ENCODE results near the gene GALNT9. TPM values are rescaled to one million over a fixed set of nuclear protein-coding genes. Genes with fewer than 3 reads are reported as not detected.
A peak's percentile ranks its signal among the peaks of the same experiment; 100 is the strongest.
"Not testable (repeated sequence)": the region's sequence is repeated elsewhere in the genome, so short reads cannot be mapped to it uniquely, and the experiment has no call there.

GALNT9 gene
- total RNA-seq, 2 experiments from 2014 or later: 0.86 to 1.2 TPM

- peaks cover 10% of the 10 kb centered on the region for H3K9me3 Mint-ChIP-seq
These were observed 131.6 kb downstream of the GALNT9 start for GRCh38 chr12:132197581-132198354.

GRCh38 chr12:132196873-132197390 is 132.5 kb downstream of the GALNT9 start:
- CTCF ChIA-PET: interaction anchor here (0.5 kb wide), 1 partner anchor 750 kb away, joined by 3 read pairs; no protein-coding TSS in a partner anchor
- H3K27ac Mint-ChIP-seq: no peak overlapping the region
- H3K4me1 Mint-ChIP-seq (ENCODE audit: low read depth): no peaks in the 10 kb centered on the region
- intact Hi-C loops (cut with micrococcal nuclease): no loop called here
- no peak for DNase-seq
- H3K9me3 Mint-ChIP-seq: peaks cover 10% of the 10 kb centered on the region
- no peak overlapping the region for H3K4me3 Mint-ChIP-seq
- H3K27me3 Mint-ChIP-seq (ENCODE audit: low read depth): no peaks in the 10 kb centered on the region
- peaks cover 4% of the 10 kb centered on the region for H3K36me3 Mint-ChIP-seq (ENCODE audit: low read depth)

More at GRCh38 chr12:132197581-132198354, 131.6 kb downstream of the GALNT9 start:
- Mint-ChIP-seq H3K27me3 (ENCODE audit: low read depth) (peaks cover 2% of the 10 kb centered on the region), H3K27ac (no peak overlapping the region), H3K4me3 (no peak overlapping the region), H3K4me1 (ENCODE audit: low read depth) (no peaks in the 10 kb centered on the region), H3K36me3 (ENCODE audit: low read depth) (peaks cover 4% of the 10 kb centered on the region)
- intact Hi-C loops (cut with micrococcal nuclease): no loop called here
- no peak for DNase-seq
- CTCF ChIA-PET: interaction anchor here (0.5 kb wide), 1 partner anchor 750 kb away, joined by 3 read pairs; no protein-coding TSS in a partner anchor

GRCh38 chr12:132196038-132196872 is 133.1 kb downstream of the GALNT9 start:
- CTCF ChIA-PET: no interaction called here

GRCh38 chr12:132195242-132195641 is 134.1 kb downstream of the GALNT9 start:
- H3K4me1 Mint-ChIP-seq (ENCODE audit: low read depth); DNase-seq; H3K4me3 Mint-ChIP-seq; intact Hi-C loops (cut with micrococcal nuclease); H3K36me3 Mint-ChIP-seq (ENCODE audit: low read depth); CTCF ChIA-PET; H3K27ac Mint-ChIP-seq; H3K27me3 Mint-ChIP-seq (ENCODE audit: low read depth): not testable (repeated sequence)
- H3K9me3 Mint-ChIP-seq: peaks cover 10% of the 10 kb centered on the region

More at GRCh38 chr12:132196038-132196872, 133.1 kb downstream of the GALNT9 start:
- no peak for DNase-seq
- Mint-ChIP-seq H3K9me3 (peaks cover 10% of the 10 kb centered on the region), H3K4me1 (ENCODE audit: low read depth) (no peaks in the 10 kb centered on the region), H3K36me3 (ENCODE audit: low read depth) (peaks cover 4% of the 10 kb centered on the region), H3K27ac (no peak overlapping the region), H3K27me3 (ENCODE audit: low read depth) (no peaks in the 10 kb centered on the region), H3K4me3 (no peak overlapping the region)
- intact Hi-C loops (cut with micrococcal nuclease): no loop called here

- Mint-ChIP-seq H3K4me3 (no peak overlapping the region), H3K27me3 (ENCODE audit: low read depth) (no peaks in the 10 kb centered on the region), H3K4me1 (ENCODE audit: low read depth) (peaks cover 5% of the 10 kb centered on the region), H3K27ac (no peak overlapping the region), H3K9me3 (peaks cover 10% of the 10 kb centered on the region), H3K36me3 (ENCODE audit: low read depth) (peaks cover 4% of the 10 kb centered on the region)
- DNase-seq: no peak
- intact Hi-C loops (cut with micrococcal nuclease): no loop called here
- CTCF ChIA-PET: interaction anchor here (0.6 kb wide), 1 partner anchor 10 kb away, joined by 4 read pairs; no protein-coding TSS in a partner anchor
These were observed 134.8 kb downstream of the GALNT9 start for GRCh38 chr12:132194556-132194955.

- DNase-seq: peak; percentile 36
- H3K4me3 Mint-ChIP-seq: no peak overlapping the region
- no peaks in the 10 kb centered on the region for H3K27me3 Mint-ChIP-seq (ENCODE audit: low read depth)
- CTCF ChIA-PET: interaction anchor here (0.6 kb wide), 1 partner anchor 10 kb away, joined by 4 read pairs; no protein-coding TSS in a partner anchor
- H3K9me3 Mint-ChIP-seq: peaks cover 10% of the 10 kb centered on the region
- H3K27ac Mint-ChIP-seq: no peak overlapping the region
- intact Hi-C loops (cut with micrococcal nuclease): no loop called here
- peaks cover 9% of the 10 kb centered on the region for H3K4me1 Mint-ChIP-seq (ENCODE audit: low read depth)
- H3K36me3 Mint-ChIP-seq (ENCODE audit: low read depth): peaks cover 4% of the 10 kb centered on the region
These were observed 135.3 kb downstream of the GALNT9 start for GRCh38 chr12:132194056-132194455.

GRCh38 chr12:132191715-132192553 is 137.5 kb downstream of the GALNT9 start:
- Mint-ChIP-seq H3K27me3 (ENCODE audit: low read depth) (no peaks in the 10 kb centered on the region), H3K9me3 (peaks cover 12% of the 10 kb centered on the region), H3K4me3 (no peak overlapping the region), H3K36me3 (ENCODE audit: low read depth) (peaks cover 6% of the 10 kb centered on the region), H3K4me1 (ENCODE audit: low read depth) (peaks cover 17% of the 10 kb centered on the region), H3K27ac (no peak overlapping the region)
- intact Hi-C loops (cut with micrococcal nuclease): no loop called here
- CTCF ChIA-PET: no interaction called here
- no peak for DNase-seq

GRCh38 chr12:132190834-132191500 is 138.4 kb downstream of the GALNT9 start:
- CTCF ChIA-PET: no interaction called here
- DNase-seq: no peak
- intact Hi-C loops (cut with micrococcal nuclease): no loop called here
- peaks cover 6% of the 10 kb centered on the region for H3K36me3 Mint-ChIP-seq (ENCODE audit: low read depth)
- H3K4me3 Mint-ChIP-seq: peak overlapping the region; percentile 89
- no peaks in the 10 kb centered on the region for H3K27me3 Mint-ChIP-seq (ENCODE audit: low read depth)
- H3K4me1 Mint-ChIP-seq (ENCODE audit: low read depth): peaks cover 24% of the 10 kb centered on the region
- H3K27ac Mint-ChIP-seq: no peak overlapping the region
- peaks cover 12% of the 10 kb centered on the region for H3K9me3 Mint-ChIP-seq

GRCh38 chr12:132190012-132190755 is 139.2 kb downstream of the GALNT9 start:
- intact Hi-C loops (cut with micrococcal nuclease): no loop called here
- peaks cover 30% of the 10 kb centered on the region for H3K4me1 Mint-ChIP-seq (ENCODE audit: low read depth)
- peak overlapping the region; percentile 89 for H3K4me3 Mint-ChIP-seq
- DNase-seq: no peak
- CTCF ChIA-PET: no interaction called here
- no peak overlapping the region for H3K27ac Mint-ChIP-seq
- H3K9me3 Mint-ChIP-seq: peaks cover 16% of the 10 kb centered on the region
- peaks cover 9% of the 10 kb centered on the region for H3K36me3 Mint-ChIP-seq (ENCODE audit: low read depth)
- H3K27me3 Mint-ChIP-seq (ENCODE audit: low read depth): no peaks in the 10 kb centered on the region

- intact Hi-C loops (cut with micrococcal nuclease): loop anchor here (1.0 to 2.0 kb wide), 7 partner anchors 11 to 521 kb away; partner anchors contain the start of genes DDX51, NOC4L and PGAM5
- CTCF ChIA-PET: interaction anchor here (0.6 to 0.9 kb wide), 2 partner anchors 28 to 564 kb away, joined by 3 read pairs; no protein-coding TSS in a partner anchor
- Mint-ChIP-seq H3K9me3 (peaks cover 19% of the 10 kb centered on the region), H3K4me3 (peak overlapping the region; percentile 89), H3K36me3 (ENCODE audit: low read depth) (peaks cover 9% of the 10 kb centered on the region), H3K27ac (peak overlapping the region; percentile 50), H3K27me3 (ENCODE audit: low read depth) (no peaks in the 10 kb centered on the region), H3K4me1 (ENCODE audit: low read depth) (peaks cover 31% of the 10 kb centered on the region)
- DNase-seq: peak; percentile 92
These were observed 139.9 kb downstream of the GALNT9 start for GRCh38 chr12:132189378-132190011.
